Measurements from ENCODE around the gene PSENEN.
"Not testable (repeated sequence)": the region's sequence is repeated elsewhere in the genome, so short reads cannot be mapped to it uniquely, and the experiment has no call there.

PSENEN gene

DNA sequence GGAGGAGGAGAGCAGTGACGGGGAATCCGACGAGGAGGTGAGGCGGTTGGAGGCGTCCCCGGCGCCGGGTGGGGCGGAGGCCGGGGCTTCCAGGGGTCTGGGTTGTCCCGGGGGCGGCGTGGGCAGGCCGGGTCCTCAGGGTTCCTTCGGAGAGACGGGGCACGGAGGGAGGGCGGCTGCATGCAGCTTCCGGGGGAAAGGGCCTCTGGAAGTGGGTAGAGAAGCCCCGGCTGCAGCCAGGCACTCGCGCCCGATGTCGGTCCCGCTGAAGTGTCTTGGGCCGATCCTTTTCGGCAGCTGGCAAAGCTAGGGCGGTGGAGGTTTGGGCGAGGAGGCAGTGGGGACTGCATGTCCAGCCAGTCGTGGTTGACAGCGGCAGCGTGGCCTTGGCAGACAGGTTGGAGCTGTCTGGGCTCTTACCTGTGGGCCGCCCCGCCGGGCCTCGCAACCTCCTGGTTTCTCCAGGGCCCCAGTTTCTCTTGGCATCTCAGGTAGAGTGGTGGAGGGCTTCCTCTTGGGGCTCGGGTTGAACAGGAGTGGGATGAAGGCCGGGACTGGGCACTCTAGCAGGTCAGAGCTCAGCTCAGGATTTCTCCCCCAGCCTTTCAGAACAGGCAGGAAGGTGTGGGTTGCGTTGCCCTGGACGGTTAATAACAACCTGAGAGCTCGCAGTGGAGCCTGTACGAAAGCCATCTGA lies 27.0 kb upstream of the PSENEN start:
- peak; percentile 28 for DNase-seq (ENCODE audit: low spot score)

GRCh38 chr19:35719402-35720162 lies 25.9 kb upstream of the PSENEN start:
- no peak for DNase-seq (ENCODE audit: low spot score)

DNA sequence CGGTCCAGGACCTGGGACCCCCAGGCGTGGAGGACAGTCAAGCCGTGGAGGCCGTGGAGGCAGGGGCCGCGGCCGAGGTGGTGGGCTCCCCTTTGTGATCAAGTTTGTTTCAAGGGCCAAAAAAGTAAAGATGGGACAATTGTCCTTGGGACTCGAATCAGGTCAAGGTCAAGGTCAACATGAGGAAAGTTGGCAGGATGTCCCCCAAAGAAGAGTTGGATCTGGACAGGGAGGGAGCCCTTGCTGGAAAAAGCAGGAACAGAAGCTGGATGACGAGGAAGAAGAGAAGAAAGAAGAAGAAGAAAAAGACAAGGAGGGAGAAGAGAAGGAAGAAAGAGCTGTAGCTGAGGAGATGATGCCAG lies 25.3 kb upstream of the PSENEN start:
- no peak for DNase-seq (ENCODE audit: low spot score)

GRCh38 chr19:35720648-35721047 lies 24.8 kb upstream of the PSENEN start:
- DNase-seq (ENCODE audit: low spot score): no peak

DNA sequence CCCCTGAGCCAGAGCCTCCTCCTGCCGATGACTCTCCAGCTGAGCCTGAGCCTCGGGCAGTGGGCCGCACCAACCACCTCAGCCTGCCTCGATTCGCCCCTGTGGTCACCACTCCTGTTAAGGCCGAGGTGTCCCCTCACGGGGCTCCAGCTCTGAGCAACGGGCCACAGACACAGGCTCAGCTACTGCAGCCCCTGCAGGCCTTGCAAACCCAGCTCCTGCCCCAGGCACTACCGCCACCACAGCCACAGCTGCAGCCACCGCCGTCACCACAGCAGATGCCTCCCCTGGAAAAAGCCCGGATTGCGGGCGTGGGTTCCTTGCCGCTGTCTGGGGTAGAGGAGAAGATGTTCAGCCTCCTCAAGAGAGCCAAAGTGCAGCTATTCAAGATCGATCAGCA lies 24.1 kb upstream of the PSENEN start:
- no peak for DNase-seq (ENCODE audit: low spot score)

GRCh38 chr19:35722461-35722860 lies 23.0 kb upstream of the PSENEN start:
- no peak for DNase-seq (ENCODE audit: low spot score)

GRCh38 chr19:35722897-35723296 lies 22.6 kb upstream of the PSENEN start:
- DNase-seq (ENCODE audit: low spot score): no peak

GRCh38 chr19:35723671-35724070 lies 21.8 kb upstream of the PSENEN start:
- DNase-seq (ENCODE audit: low spot score): no peak

DNA sequence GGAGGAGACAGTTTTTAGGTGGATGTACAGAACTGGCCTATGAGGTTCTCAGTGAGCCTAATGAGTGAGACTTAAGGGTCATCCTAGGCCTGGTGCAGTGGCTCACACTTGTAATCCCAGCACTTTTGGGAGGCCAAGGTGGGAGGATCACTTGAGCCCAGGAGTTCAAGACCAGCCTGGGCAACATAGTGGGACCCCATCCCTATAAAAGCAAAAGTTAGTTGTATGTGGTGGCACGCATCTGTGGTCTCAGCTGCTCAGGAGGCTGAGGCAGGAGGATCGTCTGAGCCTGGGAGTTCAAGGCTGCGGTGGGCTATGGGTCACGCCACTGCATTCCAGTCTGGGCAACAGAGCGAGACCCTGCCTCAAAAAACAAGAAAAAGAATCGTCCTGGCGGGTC lies 21.3 kb upstream of the PSENEN start:
- DNase-seq (ENCODE audit: low spot score): not testable (repeated sequence)

DNA sequence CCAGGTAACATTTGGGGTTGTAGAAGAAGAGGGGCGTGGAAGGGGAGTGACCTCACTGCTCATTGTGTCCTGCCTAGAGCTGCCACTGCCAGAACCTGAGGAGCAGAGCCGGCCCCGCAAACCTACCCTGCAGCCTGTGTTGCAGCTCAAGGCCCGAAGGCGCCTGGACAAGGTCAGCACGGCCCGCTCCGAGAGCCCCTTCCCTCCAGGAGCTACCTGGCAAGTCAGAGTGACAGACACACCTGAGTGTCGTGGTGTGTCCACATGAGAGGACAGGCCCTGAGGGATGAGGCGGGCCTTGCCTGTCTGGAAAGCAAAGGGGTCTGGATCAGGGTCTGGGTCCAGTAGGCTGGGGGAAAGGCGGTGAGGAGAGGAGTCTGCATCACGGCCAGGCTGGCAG lies 20.9 kb upstream of the PSENEN start:
- DNase-seq (ENCODE audit: low spot score): no peak

DNA sequence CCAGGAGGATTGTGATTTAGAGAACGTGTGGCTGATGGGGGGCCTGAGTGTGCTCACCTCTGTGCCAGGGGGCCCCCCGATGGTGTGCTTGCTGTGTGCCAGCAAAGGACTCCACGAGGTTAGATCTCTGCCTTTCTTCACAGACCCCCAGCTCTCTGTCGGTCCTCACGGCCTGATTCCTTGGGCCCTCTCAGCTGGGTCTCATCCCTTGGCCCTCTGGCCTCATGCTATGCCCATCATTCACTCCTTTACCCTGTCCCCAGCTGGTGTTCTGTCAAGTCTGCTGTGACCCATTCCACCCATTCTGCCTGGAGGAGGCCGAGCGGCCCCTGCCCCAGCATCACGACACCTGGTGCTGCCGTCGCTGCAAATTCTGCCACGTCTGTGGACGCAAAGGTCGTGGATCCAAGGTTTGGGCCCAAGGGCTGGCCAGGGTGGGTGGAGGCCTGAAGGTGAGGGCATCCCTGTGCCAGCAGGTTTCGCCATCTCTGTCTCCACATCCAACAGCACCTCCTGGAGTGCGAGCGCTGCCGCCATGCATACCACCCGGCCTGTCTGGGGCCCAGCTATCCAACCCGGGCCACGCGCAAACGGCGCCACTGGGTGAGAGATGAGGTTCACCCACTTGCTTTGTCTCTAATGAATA lies 20.1 kb upstream of the PSENEN start:
- no peak for DNase-seq (ENCODE audit: low spot score)

- DNase-seq (ENCODE audit: low spot score): no peak
Observed at GRCh38 chr19:35727053-35727955, 18.1 kb upstream of the PSENEN start.

DNA sequence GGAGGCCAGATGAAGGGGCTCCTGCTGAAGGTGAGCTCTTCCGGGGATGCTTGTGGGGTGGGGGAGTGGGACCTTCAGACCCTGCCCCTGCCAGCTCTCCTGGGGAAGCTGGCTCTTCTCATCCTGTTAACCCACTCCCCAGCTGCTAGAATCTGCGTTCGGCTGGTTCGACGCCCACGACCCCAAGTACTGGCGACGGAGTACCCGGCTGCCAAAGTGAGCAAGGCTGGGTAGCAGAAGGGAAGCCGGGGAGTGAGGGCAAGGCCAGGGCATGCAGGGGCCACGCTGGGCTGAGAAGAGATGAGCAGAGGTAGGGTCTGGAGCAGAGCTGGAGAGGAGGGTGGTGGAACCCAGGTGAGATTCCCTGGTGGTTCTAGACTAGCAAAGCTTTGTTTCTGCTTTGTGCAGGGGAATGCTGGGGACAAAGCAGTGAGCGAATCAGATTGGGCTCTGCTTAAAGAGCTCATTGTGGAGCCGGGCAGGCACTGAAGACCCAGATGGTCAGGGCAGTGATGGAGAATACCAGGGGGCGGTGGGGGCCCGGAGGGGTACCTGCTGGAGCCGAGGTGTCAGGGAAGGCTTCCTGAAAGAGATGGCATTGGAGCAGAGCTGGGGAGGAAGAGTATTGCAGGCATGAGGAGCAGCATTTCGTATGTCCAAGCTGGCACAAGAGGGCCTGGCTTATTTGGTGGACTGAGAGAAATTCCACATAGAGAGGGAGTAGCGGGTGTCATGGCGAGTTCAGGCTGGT lies 17.3 kb upstream of the PSENEN start:
- no peak for DNase-seq (ENCODE audit: low spot score)

GRCh38 chr19:35729021-35729420 lies 16.4 kb upstream of the PSENEN start:
- DNase-seq (ENCODE audit: low spot score): no peak

DNA sequence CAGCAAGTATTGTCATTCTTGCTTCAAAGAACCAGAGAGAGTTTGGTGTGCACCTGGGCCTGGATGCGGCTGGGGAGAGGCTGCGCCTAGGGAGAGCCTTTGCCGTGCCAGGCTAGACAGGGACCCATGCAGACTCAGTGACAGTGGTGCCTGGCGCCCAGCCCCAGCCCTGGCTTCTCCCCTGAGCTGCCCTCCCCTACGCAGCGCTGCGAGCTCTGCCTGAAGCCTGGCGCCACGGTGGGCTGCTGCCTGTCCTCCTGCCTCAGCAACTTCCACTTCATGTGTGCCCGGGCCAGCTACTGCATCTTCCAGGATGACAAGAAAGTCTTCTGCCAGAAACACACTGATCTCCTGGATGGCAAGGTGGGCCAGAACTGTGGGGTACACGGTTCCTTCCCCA lies 15.7 kb upstream of the PSENEN start:
- no peak for DNase-seq (ENCODE audit: low spot score)

GRCh38 chr19:35730326-35730725 lies 15.1 kb upstream of the PSENEN start:
- DNase-seq (ENCODE audit: low spot score): no peak

- DNase-seq (ENCODE audit: low spot score): no peak
Observed at GRCh38 chr19:35731353-35731752, 14.1 kb upstream of the PSENEN start.

DNA sequence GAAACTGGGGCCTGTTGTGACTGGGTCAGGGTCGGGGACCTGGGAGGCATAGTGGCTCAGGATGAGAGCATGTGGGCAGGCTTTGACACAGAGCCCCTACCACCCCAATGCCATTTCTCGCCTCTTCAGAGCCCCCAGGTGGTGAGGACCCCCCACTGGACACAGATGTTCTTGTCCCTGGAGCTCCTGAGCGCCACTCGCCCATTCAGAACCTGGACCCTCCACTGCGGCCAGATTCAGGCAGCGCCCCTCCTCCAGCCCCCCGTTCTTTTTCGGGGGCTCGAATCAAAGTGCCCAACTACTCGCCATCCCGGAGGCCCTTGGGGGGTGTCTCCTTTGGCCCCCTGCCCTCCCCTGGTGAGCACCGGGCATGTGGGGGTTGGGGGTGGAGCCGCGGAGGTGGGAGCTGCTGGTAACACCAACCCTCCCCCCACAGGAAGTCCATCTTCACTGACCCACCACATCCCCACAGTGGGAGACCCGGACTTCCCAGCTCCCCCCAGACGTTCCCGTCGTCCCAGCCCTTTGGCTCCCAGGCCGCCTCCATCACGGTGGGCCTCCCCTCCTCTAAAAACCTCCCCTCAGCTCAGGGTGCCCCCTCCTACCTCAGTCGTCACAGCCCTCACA lies 13.6 kb upstream of the PSENEN start:
- no peak for DNase-seq (ENCODE audit: low spot score)

GRCh38 chr19:35732540-35733179 lies 12.8 kb upstream of the PSENEN start:
- no peak for DNase-seq (ENCODE audit: low spot score)

Data from hematopoietic multipotent progenitor cell treated with erythropoietin and hydrocortisone succinate and interleukin-3 and kit ligand, for 15 days (in vitro differentiated cells).